Measurements from ENCODE around the gene ZNRF4.
"Not testable (repeated sequence)": the region's sequence is repeated elsewhere in the genome, so short reads cannot be mapped to it uniquely, and the experiment has no call there.

Gene ZNRF4

DNA sequence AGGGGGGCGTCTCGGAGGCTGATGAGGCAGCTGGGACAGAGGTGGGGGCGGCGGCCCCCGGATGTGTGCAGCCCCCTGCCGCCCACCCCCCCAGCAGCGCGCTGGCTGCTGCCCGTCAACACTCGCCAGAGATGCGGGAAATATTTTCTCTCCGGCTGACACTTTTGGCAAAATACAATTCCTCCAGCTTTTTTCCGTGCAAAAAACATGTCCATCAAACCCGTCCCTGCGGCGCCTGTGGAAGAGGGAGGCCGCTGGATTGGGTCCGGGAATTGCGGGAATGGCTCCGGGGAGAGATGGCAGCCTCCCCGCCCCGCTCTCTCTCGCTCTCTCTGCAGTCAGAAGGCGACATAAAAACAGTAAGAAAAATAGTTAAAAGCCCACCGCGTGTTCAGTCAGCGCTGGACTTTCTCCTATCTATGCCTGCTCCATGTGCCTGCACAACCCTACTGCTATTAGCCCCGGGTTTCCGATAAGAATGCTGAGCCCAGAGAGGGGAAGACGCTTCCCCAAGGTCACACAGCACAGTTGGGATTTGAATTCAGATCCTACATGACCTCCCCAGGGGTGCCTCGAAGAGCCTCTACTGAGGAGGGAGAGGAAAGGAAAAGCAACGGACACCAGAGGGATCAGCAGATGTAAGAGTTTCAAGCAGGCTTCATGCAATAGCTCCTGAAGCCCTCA, 23.2 kb downstream of the ZNRF4 start:
- no peak for DNase-seq

DNA sequence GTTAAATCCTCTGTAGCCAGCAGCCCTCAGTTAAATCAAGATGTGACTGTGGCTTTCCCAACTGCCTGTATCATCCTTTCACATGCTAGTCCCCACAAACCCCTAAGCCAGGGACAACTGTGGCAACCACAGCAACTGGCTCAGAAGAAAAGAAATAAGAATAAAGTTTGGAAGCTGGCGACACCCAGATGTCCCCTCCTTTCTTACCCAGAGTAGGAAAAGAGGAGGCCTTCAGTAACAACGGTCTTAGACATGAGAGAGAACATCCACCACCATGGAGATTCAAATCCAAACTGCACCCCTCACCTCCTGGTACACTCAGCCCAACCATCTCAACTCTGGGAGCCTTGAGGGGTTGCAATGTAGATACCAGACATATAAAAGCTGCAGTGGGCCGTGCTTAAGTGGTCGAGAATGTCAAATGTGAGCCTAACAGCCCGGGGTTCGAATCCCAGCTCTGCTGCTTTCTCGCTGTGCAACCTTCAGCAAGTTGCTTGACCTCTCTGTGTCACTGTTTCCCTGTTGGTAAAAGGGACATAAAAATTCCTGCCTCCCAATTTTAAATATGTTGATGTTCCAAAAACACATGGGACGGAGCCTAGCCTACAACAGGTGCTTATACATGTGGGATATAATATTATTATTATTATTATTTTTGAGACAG, 23.8 kb downstream of the ZNRF4 start:
- DNase-seq, result no peak

DNA sequence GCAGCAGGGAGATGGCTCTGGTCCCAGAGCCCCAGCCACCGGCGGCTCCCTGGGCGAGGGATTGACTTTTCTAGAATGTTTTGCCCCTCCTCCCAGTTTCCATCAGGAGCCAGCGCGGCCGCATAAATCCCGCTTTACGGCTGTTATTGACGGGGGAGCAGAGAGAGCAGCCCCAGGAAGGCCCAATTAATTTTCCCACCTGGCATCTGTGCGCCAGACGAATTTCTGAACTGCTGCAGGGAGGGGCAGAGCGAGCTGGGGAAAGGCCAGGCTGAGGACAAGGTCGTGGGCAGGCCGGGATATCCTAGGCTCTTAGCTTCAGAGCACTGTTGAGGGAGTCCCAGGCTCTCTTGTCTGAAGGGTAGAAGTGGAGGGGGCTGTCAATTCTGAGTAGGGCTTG, 24.7 kb downstream of the ZNRF4 start:
- no peak for DNase-seq

DNA sequence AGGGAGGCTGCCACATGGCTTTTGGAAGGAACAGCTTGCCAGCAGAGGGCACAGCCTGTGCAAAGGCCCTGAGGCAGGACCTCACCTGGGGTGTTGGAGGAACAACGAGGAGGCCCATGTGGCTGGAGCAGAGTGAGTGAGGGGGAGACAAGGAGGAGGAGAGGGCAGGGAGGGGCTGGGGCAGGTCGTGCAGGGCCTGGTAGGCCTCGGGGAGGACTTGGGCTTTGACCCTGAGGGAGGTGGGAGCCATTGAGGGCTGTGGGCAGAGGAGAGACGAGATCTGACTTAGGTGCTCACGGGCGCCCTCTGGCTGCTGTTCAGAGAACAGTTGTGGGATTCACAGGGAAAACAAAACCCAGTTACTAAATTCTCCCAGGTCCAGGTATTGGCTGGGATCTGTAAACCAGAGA, 25.2 kb downstream of the ZNRF4 start:
- DNase-seq, result no peak

DNA sequence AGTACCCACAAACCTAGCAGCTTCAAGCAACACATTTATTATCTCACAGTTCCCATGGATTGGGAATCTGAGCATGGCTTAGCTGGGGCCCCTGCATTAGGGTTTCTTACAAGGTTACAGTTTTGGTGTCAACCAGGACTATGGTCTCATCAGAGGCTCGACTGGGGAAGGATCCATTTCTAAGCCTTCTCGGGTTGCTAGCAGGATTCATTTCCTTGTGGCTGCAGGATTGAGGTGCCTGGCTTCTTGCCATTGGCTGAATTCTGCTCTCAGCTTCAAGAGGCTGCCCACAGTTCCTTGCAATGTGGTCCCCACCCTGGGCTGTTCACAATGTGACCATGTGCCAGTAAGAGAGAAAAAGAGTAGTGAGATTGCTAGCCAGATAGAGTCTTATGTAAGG, 26.7 kb downstream of the ZNRF4 start:
- no peak for DNase-seq

DNA sequence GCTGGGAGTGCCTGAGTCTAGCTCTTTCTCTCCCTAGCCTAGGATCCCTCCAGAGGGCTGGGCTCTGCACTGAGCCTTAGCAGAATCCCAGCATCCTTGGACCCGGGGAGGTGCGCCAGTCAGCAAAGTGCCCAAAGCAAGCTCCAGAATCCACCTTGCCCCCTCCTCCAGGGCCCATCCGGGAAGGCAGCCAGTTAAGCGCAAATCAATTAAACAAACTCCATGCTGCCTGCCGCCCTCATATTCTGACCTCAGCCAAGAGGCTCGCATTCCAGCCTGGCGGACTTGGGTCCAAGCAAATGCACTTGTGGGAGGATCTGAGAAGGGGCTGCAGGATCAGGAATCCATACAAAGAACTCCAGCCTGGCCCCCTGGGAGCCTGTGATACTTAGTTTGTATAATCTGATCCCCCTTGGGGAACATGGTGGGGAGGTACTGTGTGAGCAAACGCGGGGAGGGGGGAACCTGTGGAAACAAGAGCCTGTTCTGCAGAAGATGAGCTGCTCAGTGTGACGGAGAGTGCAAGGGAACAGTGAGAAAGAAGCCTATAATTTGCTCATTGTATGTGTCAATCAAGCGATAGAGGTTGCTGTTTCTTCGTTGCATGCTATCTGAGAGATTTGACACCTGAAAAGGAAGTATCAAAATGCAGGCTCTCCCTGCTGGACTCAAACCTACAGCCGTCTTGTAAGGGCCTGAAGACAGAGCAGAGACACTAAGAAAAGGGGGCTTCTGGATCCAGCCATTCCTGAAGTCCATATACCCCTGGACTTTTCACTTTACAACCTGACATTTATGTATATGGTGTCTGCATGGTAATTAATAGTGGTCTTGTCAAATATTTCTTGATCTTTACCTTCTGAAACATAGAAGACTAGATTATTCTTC, 29.4 kb downstream of the ZNRF4 start:
- DNase-seq, result no peak

DNA sequence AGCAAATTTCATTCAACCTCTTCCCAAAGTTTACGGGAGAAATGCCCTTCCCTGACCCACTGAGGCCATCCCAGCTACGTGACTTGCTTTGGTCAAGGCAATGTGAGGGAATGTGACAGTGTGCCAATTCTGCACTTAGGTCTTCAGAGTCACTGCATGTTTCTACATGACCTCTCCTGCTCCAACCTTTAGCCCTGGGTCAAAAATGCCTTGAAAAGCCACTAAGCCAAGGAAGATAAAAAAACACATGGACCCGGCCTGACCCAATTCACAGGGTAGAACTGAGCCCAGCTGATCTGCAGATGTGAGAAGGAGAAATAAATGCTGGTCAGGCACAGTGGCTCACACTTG, 30.0 kb downstream of the ZNRF4 start:
- no peak for DNase-seq

DNA sequence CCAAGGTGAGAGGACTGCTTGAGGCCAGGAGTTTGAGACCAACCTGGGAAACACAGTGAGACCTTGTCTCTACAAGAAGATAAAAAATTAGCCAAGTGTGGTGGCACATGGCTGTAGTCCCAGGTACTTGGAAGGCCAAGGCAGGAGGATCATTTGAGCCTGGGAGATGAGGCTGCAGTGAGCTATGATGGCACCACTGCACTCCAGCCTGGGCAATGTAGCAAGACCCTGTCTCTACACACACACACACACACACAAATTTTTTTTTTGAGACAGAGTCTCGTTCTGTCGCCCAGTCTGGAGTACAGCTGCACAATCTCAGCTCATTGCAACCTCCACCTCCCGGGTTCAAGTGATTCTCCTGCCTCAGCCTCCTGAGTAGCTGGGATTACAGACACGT, 30.4 kb downstream of the ZNRF4 start:
- not testable (repeated sequence) for DNase-seq

DNA sequence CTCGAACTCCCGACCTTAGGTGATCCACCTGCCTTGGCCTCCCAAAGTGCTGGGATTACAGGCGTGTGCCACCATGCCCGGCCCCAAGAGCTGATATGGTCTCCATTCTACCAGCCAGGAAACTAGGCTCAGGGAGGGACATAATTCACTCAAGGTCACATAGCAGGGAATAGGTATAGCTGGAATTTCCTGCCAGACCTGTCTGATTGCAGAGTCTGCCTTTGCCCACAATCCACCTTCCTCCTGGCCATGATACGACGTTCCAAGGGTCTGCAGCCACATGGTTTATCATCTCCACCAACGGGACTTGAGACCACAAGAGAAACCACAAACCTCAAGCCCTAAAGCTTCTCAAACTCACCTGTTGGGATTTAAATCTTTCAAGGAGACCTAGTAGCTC, 32.0 kb downstream of the ZNRF4 start:
- DNase-seq, result no peak

DNA sequence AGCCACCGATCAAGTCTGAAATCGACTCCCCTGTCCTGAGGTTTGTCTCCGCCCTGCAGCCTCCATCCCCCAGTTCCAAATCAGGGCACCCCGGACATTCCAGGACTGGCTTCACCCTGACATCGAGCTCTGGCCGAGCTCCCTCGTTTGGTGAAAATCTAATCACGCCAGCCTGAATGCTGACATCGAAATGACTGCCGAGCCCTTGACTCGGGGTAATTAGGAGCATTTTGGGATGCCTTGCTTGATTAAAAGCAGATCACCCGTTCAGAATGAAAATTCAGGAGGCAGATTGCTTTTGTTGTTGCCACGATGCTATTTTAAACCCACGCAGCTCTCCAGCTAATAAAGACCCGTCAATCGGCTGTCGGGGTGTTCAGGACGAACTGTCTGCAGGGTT, 34.3 kb downstream of the ZNRF4 start:
- DNase-seq, result no peak

DNA sequence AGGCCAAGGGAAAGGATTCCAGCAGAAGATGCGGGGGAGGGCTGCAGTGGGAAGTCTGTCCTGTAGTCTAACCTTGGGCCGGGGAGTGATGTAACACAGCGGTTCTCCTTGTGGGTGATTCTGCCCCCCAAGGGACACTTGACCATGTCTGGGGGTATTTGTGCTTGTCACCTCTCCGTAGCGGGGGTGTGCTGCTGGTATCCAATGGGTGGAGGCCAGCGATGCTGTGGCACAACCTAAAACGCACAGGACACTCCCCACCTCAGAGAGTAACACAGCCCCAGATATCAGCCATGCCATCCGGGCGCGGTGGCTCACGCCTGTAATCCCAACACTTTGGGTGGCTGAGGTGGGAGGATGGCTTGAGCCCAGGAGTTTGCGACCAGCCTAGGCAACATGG, 36.3 kb downstream of the ZNRF4 start:
- no peak for DNase-seq

DNA sequence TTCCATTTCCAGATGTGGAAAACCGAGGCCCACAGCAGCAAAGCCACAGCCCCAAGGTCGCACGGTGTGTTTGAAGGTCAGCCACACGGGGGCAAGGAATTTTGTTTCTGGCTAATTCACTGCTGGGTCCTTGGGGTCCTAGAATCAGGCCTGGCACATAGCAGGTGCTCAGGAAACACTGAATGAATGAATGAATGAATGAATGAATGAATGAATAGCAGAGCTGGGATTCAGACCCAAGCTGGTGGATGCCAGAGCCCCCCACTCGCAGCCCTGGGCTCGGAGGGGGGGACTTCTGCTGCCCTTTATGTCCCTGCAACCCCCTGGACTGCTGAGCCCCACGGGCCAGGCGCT, 37.0 kb downstream of the ZNRF4 start:
- no peak for DNase-seq

DNA sequence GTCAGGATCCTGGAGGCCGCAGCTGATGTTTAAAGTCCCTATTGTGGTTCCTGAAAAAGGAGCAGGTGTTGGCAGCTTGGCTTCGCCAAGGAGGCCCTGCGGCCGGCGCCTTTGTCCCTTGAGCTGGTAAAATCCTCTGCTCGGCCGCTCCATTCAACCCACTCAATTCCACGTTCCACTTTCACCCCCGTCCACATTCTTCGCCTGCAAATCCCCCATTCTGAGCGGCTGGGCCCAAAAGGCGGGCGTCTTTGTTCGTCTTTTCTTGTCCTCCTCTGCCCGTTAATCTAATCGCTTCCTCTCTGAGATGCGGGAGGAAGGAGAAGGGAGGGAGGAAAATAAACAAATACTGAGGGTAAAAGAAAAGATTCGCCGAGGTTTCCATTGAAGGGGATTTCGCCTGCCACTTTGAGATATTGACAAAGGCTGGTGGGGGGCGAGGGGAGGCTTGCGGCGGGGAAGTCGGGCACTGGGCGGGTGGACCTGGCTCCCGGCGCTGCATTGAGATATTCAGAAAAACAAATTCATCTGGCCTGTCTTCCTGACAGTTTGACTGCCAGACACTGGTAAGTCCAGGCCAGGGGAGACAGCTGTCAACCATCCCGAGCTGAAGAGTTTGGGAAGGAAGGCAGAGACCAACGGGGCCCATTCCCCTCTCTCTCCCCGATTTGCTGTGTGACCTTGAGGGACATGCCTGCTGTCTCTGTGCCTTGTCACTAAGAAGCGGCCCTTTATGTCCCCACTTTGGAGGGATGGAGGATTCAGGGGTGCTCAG, 37.6 kb downstream of the ZNRF4 start:
- DNase-seq, result no peak

DNA sequence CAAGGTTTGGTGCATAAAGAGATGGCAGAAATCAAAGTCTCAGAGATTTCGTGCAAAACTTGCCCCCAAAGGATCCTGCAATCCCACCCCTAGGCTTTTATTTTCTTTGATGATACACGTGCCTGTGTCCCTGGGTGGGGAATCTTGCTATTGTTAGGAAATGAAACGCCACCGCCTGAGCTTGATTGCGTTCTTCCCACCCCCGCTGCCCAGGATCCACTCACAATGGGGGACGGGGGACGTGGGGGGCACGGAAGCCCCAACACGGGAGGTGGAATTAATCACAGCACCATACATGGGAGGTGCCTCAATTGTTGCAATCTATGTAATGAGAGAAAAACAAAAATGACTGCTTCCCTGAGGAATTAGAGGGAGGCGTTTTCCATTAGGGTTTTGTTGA, 39.6 kb downstream of the ZNRF4 start:
- DNase-seq, result no peak

DNA sequence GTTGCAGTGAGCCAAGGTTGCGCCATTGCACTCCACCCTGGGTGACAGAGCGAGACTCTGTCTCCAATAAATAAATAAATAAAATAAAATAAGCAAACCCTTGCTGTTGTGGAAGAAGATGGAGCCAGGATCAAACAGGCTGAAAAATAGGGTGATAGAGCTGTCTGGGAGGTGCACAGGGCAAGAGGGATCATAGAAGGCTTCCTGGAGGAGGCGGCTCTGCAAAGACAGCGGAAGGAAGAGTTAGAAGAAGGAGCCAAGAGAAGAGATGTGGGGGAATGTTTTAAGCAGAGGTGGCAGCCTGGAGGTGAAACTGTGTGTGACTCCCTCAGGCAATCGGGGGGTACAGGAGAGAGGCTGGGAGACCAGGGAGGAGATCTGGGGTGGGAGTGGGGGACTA, 40.6 kb downstream of the ZNRF4 start:
- DNase-seq, result no peak

DNA sequence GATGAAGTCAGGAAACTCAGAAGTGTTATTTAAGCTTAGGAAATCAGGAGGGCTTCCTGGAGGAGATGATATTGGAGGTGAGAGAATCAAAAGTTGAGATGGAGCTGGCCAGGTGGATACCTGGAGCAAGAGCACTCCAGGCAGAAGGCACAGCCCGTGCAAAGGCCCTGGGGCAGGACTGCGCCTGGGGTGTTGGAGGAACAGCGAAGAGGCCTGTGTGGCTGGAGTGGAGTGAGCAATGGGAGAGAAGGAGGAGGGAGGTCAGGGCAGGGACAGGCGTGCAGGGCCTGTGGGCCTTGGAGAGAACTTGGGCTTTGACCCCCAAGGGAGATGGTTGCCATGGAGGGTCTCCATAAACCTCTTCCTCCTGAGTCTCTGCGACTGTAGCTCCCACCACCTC, 42.1 kb downstream of the ZNRF4 start:
- no peak for DNase-seq

DNA sequence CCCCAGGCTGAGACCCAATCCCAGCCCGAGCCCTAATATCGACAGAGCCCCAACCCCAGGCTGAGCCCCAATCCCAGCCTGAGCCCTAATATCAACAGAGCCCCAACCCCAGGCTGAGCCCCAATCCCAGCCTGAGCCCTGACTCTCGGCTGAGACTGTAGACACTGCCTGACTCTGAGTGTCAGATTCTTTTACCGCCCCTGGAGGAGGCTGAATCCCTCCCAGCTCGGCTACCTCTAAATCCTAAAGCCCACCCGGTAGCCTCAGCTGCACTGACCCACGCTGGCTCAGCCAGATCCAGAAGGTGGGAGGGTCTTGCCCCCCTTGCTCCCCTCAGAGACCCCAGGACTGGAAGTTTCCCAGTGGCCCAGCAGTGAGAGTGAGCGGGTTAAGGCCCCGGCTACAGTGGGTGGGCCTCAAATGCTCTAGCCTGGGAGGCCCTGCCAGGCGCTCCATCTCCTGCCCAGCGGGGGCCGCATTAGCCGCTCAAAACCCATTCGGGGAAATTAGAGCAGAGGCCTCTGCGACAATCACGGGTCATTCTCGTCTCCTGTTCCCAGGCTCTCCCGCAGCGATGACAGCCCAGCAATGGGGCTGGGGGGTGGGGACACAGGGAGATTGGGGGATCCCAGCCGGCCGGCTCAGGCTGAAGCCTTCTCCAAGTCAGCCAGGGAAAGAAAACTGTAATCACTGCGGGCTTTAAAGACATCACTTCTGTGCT, 43.8 kb downstream of the ZNRF4 start:
- DNase-seq, result no peak

DNA sequence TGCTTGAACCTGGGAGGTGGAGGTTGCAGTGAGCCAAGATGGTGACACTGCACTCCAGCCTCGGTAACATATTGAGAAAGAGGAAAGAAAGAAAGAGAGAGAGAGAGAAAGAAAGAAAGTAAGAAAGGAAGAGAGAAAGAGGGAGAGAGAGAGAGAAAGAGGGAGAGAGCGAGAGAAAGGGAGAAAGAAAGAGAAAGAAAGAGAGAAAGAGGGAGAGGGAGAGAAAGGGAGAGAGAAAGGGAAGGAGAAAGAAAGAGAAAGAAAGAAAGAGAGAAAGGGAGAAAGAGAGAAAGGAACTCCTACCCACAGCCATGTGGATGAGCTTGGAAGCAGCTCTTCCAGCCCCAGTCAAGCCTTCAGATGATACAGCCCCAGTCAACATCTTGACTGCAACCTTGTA, 46.7 kb downstream of the ZNRF4 start:
- no peak for DNase-seq

DNA sequence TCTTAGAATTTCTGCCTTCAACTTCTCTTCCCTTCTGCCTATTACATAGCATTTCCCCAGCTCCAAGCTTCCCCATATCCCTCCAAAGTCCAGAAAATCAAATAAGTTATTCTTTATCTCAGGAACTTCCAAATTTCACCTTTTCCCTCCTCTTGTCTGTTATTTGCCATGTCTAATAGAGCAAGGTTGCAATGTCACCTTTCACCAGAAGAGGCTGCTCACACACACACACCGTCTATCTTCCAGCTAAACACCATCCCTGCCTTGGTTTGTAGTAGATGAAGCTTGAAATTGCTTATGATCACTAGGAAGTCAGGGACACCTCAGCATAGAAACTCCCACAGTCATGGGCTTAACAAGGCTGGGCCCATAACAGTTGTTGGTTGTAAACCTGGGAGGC, 48.4 kb downstream of the ZNRF4 start:
- no peak for DNase-seq

DNA sequence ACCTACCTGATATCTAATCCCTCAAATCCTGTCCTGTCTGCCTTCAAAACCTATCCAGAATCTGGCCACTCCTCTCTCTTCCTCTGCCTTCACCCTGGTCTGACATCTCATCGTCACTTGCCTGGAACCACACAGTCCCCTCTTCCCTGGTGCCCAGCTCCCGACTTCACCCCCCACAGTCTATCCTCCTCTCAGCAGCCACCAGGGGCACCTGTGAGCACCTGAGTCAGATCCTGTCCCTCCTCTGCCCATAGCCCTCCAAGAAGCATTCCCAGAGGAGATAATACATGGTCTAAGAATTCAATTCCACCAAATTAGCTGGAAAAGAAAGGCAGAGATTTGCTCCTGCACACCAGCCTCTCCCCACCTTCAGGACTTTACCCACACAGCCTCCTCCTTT, 48.9 kb downstream of the ZNRF4 start:
- no peak for DNase-seq
